MM.1S (cell line): ENCODE data around the gene UNC13C.

ENCODE experiments used
- CTCF ChIP-seq: fragments of 300-600 bp; sonication (generic); IDR thresholded peaks from 2 replicates; pipeline ENCODE4 v1.5.1; 2016; ENCODE audit warnings: antibody characterized with exemption, low read length, mixed read lengths
- EZH2 ChIP-seq: fragments of 300-600 bp; sonication (generic); optimal IDR thresholded peaks from 2 replicates; pipeline ENCODE3; 2017; ENCODE audit warnings: low read depth, mild to moderate bottlenecking, antibody characterized with exemption, low read length, mixed read lengths
- EZH2phosphoT487 ChIP-seq: fragments of 300-600 bp; sonication (generic); IDR thresholded peaks from 2 replicates; pipeline ENCODE4 v1.6.1; 2018; ENCODE audit warnings: antibody characterized with exemption, low read length

- no peak for TF ChIP-seq CTCF
- TF ChIP-seq EZH2phosphoT487 = no peak
- TF ChIP-seq EZH2 = no peak
Observed at GRCh38 chr15:54620916-54621315, 642.7 kb downstream of the UNC13C start.
